ENCODE data around the gene GPRC5C. TPM values are rescaled to one million over a fixed set of nuclear protein-coding genes. Genes with fewer than 3 reads are reported as not detected.

The GPRC5C gene
- total RNA-seq, 1 donor from 2014 or later: 70.4 TPM

DNA sequence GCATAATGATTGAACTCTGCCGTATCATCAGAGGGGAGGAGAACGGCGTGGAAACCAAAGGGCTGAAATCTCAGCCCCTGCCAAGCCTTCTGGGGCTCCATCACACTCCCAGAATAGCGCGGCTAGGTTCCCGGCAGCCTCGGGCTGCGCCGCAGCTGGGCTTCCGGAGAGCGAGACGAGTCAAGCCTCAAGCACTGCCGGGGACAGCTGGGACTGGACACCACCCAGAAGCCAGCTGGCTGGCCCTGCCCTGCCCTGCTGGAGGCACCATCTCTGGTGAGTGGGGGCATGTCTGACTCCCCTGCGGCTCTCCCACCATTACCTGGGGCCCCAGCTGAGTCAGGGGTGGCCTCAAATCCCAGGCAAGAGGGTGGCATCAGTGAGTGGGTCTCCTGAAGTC is 7.2 kb upstream of the GPRC5C start:
- Histone ChIP-seq H3K36me3 (ENCODE audit: insufficient read depth, low read length) (no peaks in the 10 kb centered on the region), H3K4me2 (ENCODE audit: low read length) (no peak overlapping the region), H3K9me3 (ENCODE audit: insufficient read depth, low read depth, low read length) (no peaks in the 10 kb centered on the region), H3K27me3 (ENCODE audit: insufficient read depth, low read length) (peaks cover 3% of the 10 kb centered on the region), H4K20me1 (ENCODE audit: insufficient read depth, low read length) (no peaks in the 10 kb centered on the region), H3K4me3 (ENCODE audit: insufficient read depth, low read depth, low read length) (no peak overlapping the region), H2AFZ (ENCODE audit: low read depth, low read length) (no peak overlapping the region), H3K4me1 (ENCODE audit: insufficient read depth, low read length) (no peaks in the 10 kb centered on the region), H3K79me2 (ENCODE audit: insufficient read depth, low read length) (no peaks in the 10 kb centered on the region), H3K27ac (ENCODE audit: low read depth, low read length) (no peak overlapping the region), H3K9ac (ENCODE audit: low read length) (no peak overlapping the region)
- no peak for TF ChIP-seq EZH2 (IDR thresholded peaks at IDR 0.05; ENCODE audit: insufficient read depth, low read length)
- TF ChIP-seq, protein P1, sequence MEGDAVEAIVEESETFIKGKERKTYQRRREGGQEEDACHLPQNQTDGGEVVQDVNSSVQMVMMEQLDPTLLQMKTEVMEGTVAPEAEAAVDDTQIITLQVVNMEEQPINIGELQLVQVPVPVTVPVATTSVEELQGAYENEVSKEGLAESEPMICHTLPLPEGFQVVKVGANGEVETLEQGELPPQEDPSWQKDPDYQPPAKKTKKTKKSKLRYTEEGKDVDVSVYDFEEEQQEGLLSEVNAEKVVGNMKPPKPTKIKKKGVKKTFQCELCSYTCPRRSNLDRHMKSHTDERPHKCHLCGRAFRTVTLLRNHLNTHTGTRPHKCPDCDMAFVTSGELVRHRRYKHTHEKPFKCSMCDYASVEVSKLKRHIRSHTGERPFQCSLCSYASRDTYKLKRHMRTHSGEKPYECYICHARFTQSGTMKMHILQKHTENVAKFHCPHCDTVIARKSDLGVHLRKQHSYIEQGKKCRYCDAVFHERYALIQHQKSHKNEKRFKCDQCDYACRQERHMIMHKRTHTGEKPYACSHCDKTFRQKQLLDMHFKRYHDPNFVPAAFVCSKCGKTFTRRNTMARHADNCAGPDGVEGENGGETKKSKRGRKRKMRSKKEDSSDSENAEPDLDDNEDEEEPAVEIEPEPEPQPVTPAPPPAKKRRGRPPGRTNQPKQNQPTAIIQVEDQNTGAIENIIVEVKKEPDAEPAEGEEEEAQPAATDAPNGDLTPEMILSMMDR (IDR thresholded peaks at IDR 0.05; ENCODE audit: insufficient read depth, low read depth, low read length): no peak
- no peak for DNase-seq (ENCODE audit: low read depth)
- H3K36me3 Mint-ChIP-seq (ENCODE audit: low read depth, unreplicated experiment): peaks cover 11% of the 10 kb centered on the region
- peaks cover 18% of the 10 kb centered on the region for H3K4me1 Mint-ChIP-seq (ENCODE audit: low read depth, unreplicated experiment)
- H3K4me3 Mint-ChIP-seq (ENCODE audit: unreplicated experiment): no peak overlapping the region
- H3K27me3 Mint-ChIP-seq (ENCODE audit: low read depth, unreplicated experiment): peaks cover 13% of the 10 kb centered on the region
- H3K27ac Mint-ChIP-seq (ENCODE audit: unreplicated experiment): no peak overlapping the region
- H3K9me3 Mint-ChIP-seq (ENCODE audit: unreplicated experiment): peaks cover 3% of the 10 kb centered on the region
- FAIRE-seq: no peak

DNA sequence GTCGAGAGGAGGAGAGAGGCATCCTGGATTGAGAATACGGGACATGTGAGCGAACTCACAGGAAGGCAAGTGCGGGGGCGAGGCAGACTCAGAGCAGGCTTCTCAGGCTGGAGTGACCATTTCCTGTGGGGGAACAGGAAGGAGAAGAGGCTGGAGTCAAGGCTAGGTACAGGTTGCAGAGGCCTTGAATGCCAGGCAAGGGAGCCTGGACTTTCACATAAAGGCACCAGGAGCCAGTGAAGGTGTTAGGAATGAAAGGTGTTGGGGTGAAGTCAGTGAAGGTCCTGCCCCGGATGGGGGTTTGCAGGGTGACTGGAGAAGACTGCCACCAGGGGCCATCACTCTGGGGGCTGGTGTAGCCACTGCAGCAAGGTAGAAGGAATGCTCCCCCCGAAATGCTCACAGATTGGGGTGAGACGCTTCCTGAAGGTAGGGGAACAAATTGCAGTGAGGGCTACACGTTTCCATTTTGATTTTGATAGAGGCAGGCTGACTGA is 5.3 kb upstream of the GPRC5C start:
- peak overlapping the region; percentile 58 for H3K27ac Mint-ChIP-seq (ENCODE audit: unreplicated experiment)

More for the DNA sequence above, 5.3 kb upstream of the GPRC5C start:
- Mint-ChIP-seq H3K9me3 (ENCODE audit: unreplicated experiment) (peaks cover 3% of the 10 kb centered on the region), H3K4me1 (ENCODE audit: low read depth, unreplicated experiment) (peaks cover 19% of the 10 kb centered on the region), H3K27me3 (ENCODE audit: low read depth, unreplicated experiment) (peaks cover 11% of the 10 kb centered on the region), H3K36me3 (ENCODE audit: low read depth, unreplicated experiment) (peaks cover 11% of the 10 kb centered on the region), H3K4me3 (ENCODE audit: unreplicated experiment) (no peak overlapping the region)
- Histone ChIP-seq H2AFZ (ENCODE audit: low read depth, low read length) (no peak overlapping the region), H3K36me3 (ENCODE audit: insufficient read depth, low read length) (no peaks in the 10 kb centered on the region), H3K27ac (ENCODE audit: low read depth, low read length) (no peak overlapping the region), H4K20me1 (ENCODE audit: insufficient read depth, low read length) (no peaks in the 10 kb centered on the region), H3K4me3 (ENCODE audit: insufficient read depth, low read depth, low read length) (no peak overlapping the region), H3K79me2 (ENCODE audit: insufficient read depth, low read length) (no peaks in the 10 kb centered on the region), H3K4me1 (ENCODE audit: insufficient read depth, low read length) (peaks cover 15% of the 10 kb centered on the region), H3K27me3 (ENCODE audit: insufficient read depth, low read length) (peaks cover 9% of the 10 kb centered on the region), H3K9ac (ENCODE audit: low read length) (no peak overlapping the region), H3K9me3 (ENCODE audit: insufficient read depth, low read depth, low read length) (no peaks in the 10 kb centered on the region), H3K4me2 (ENCODE audit: low read length) (no peak overlapping the region)
- DNase-seq (ENCODE audit: low read depth) (no peak), FAIRE-seq (no peak)
- no peak for TF ChIP-seq EZH2 (IDR thresholded peaks at IDR 0.05; ENCODE audit: insufficient read depth, low read length)
- TF ChIP-seq, protein P1 (IDR thresholded peaks at IDR 0.05; ENCODE audit: insufficient read depth, low read depth, low read length): no peak
